K562 (cell line): Measurements from ENCODE around the gene STX1A. TPM values are rescaled to one million over a fixed set of nuclear protein-coding genes. Genes with fewer than 3 reads are reported as not detected.

Experiments used
- BHLHE40 ChIP-seq: IDR thresholded peaks from 2 replicates; pipeline ENCODE4 v1.6.1; 2011; ENCODE audit warnings: low read length, improper control_type of control experiment
- CTCF ChIP-seq, 3 experiments: IDR thresholded peaks in 2 of 3; conservative IDR thresholded peaks in 1 of 3; 2 replicates each; pipeline ENCODE4 v1.5.1; 2011 to 2012; ENCODE audit warnings: low read length in 3 of 3, mild to moderate bottlenecking in 3 of 3, control low read depth in 2 of 3, improper control_type of control experiment in 1 of 3, inconsistent platforms in 1 of 3, low read depth in 1 of 3, mixed read lengths in 1 of 3, moderate library complexity in 1 of 3; ENCODE audit not compliant: insufficient read depth in 2 of 3
- FIP1L1 ChIP-seq: fragments of 200-400 bp; formaldehyde crosslinking; IDR thresholded peaks from 2 replicates; pipeline ENCODE4 v1.6.1; 2018; ENCODE audit warnings: mild to moderate bottlenecking, low read depth, low read length; ENCODE audit not compliant: poor library complexity, severe bottlenecking
- FOXA3 ChIP-seq, 2 experiments: fragments of 450-650 bp in 1 of 2; sonication (generic) in 1 of 2; formaldehyde crosslinking; IDR thresholded peaks in 1 of 2; conservative IDR thresholded peaks in 1 of 2; 2 replicates each; pipeline versions ENCODE4 v1.4.0 to v1.8.0; 2020 to 2022; ENCODE audit warnings: mild to moderate bottlenecking in 2 of 2, missing genetic modification reagents in 1 of 2
- MTF1 ChIP-seq: fragments of 250-450 bp; sonication (Bioruptor Pico); IDR thresholded peaks from 2 replicates; pipeline ENCODE4 v1.9.0; 2021; ENCODE audit warnings: moderate library complexity, mild to moderate bottlenecking, inconsistent platforms, borderline replicate concordance
- NFIX ChIP-seq: fragments of 250-450 bp; sonication (Bioruptor Pico); IDR thresholded peaks from 2 replicates; pipeline ENCODE4 v1.4.0; 2020; ENCODE audit warnings: low read depth, mild to moderate bottlenecking, moderate library complexity
- POLR2A ChIP-seq: fragments of 450-650 bp; conservative IDR thresholded peaks from 2 replicates; pipeline ENCODE4 v1.6.1; 2016
- RBM14 ChIP-seq: fragments of 200-400 bp; formaldehyde crosslinking; IDR thresholded peaks from 2 replicates; pipeline ENCODE4 v1.6.1; 2018; ENCODE audit warnings: low read depth, mild to moderate bottlenecking, low read length, moderate library complexity, borderline replicate concordance; ENCODE audit not compliant: insufficient read depth
- RFX7 ChIP-seq: fragments of 250-450 bp; sonication (Bioruptor Pico); IDR thresholded peaks from 2 replicates; pipeline ENCODE4 v1.5.1; 2021; ENCODE audit warnings: mild to moderate bottlenecking
- RUNX1 ChIP-seq: sonication (generic); IDR thresholded peaks from 2 replicates; pipeline ENCODE4 v1.6.1; 2016; ENCODE audit warnings: antibody characterized with exemption, low read depth
- SUPT5H ChIP-seq: fragments of 450-650 bp; IDR thresholded peaks from 2 replicates; pipeline ENCODE4 v1.6.1; 2016
- ZNF253 ChIP-seq: fragments of 250-450 bp; sonication (Bioruptor Pico); conservative IDR thresholded peaks from 2 replicates; pipeline ENCODE4 v1.6.1; 2021; ENCODE audit warnings: mild to moderate bottlenecking
- ZNF263 ChIP-seq: sonication (generic); formaldehyde crosslinking; IDR thresholded peaks from 2 replicates; pipeline ENCODE4 v1.8.0; 2022; ENCODE audit warnings: mild to moderate bottlenecking, missing genetic modification reagents, borderline replicate concordance
- ZNF324 ChIP-seq: fragments of 250-450 bp; sonication (Bioruptor Pico); IDR thresholded peaks from 2 replicates; pipeline ENCODE4 v1.4.0; 2020; ENCODE audit warnings: mild to moderate bottlenecking
- ZNF436 ChIP-seq: fragments of 250-450, 450-650 bp; sonication (Bioruptor Pico); formaldehyde crosslinking; IDR thresholded peaks from 2 replicates; pipeline ENCODE4 v1.7.0; 2020; ENCODE audit warnings: mild to moderate bottlenecking
- ZNF699 ChIP-seq: fragments of 250-450 bp; sonication (Bioruptor Pico); IDR thresholded peaks from 2 replicates; pipeline ENCODE4 v1.8.0; 2021; ENCODE audit warnings: mild to moderate bottlenecking, moderate library complexity; ENCODE audit not compliant: insufficient replicate concordance
- ZNF79 ChIP-seq: fragments of 250-450 bp; sonication (Bioruptor Pico); IDR thresholded peaks from 2 replicates; pipeline ENCODE4 v1.4.0; 2020; ENCODE audit warnings: low read depth, mild to moderate bottlenecking, moderate library complexity
- polyA plus RNA-seq, 8 experiments: library from polyadenylated mRNA; depleted of rRNA in 4 of 8; stranded (reverse) in 5 of 8; unstranded in 3 of 8; fragments of >200 nt; fragmentation: Nextera tagmentation in 2 of 8; fragmentation: Illumina TruSeq in 1 of 8; extraction: Ambion mirVana in 2 of 8; extraction: Trizol in 1 of 8; gene quantifications; 2 replicates each; pipeline versions ENCODE4 v1.2.1 to v1.2.3, GENCODE V29; 2011 to 2014; ENCODE audit warnings: inconsistent platforms in 1 of 8, missing spikeins in 1 of 8
- total RNA-seq, 7 experiments: library from RNA; depleted of rRNA in 6 of 7; stranded (reverse); fragments of >200 nt in 6 of 7; fragmentation: Illumina TruSeq in 2 of 7; extraction: Trizol in 2 of 7; gene quantifications; 2 replicates each; pipeline versions ENCODE4 v1.2.1 to v1.2.3, GENCODE V29; 2011 to 2021; ENCODE audit warnings: low replicate concordance in 1 of 7
- TF ChIP-seq, protein P1 (sequence below): fragments of 250-450 bp; sonication (Bioruptor Pico); IDR thresholded peaks from 2 replicates; pipeline ENCODE4 v1.4.0; 2020
- TF ChIP-seq, protein P2 (sequence below), 2 experiments: IDR thresholded peaks; 2 replicates each; pipeline ENCODE4 v1.6.1; 2012; ENCODE audit warnings: improper control_type of control experiment in 2 of 2, low read depth in 2 of 2, low read length in 2 of 2, borderline replicate concordance in 1 of 2
- TF ChIP-seq, protein P3 (sequence below): sonication (generic); formaldehyde crosslinking; IDR thresholded peaks from 2 replicates; pipeline ENCODE4 v1.8.0; 2022; ENCODE audit warnings: missing genetic modification reagents, mild to moderate bottlenecking, borderline replicate concordance

Gene STX1A
- total and polyA plus RNA-seq, 9 of the 15 experiments (the other 6 are each of a cell fraction or from before 2014, with no cell fraction given), result 0.04 to 15.1 (median 6.3) TPM

- TF ChIP-seq FIP1L1 (no peak), SUPT5H (no peak), ZNF263 (CRISPR knock-in tag) (no peak), FOXA3 (CRISPR knock-in tag; conservative IDR thresholded peaks at IDR 0.05 in 1 of 2, IDR thresholded peaks at IDR 0.05 in 1 of 2) (no peak), ZNF436 (CRISPR knock-in tag) (no peak), POLR2A (peak; percentile 64), RFX7 (CRISPR knock-in tag) (no peak), RUNX1 (no peak), ZNF699 (no peak), CTCF (IDR thresholded peaks at IDR 0.05 in 2 of 3, conservative IDR thresholded peaks at IDR 0.05 in 1 of 3; ENCODE audit: insufficient read depth in 2 of 3, low read depth in 1 of 3, low read length in 3 of 3) (0 out of 6 replicates have a peak, but pooled peaks of 1 of the 3 experiments have one; percentile 15), MTF1 (CRISPR knock-in tag) (no peak), BHLHE40 (no peak), NFIX (CRISPR knock-in tag) (no peak), RBM14 (no peak), ZNF324 (CRISPR knock-in tag) (no peak), ZNF79 (CRISPR knock-in tag) (no peak), ZNF253 (no peak)
- TF ChIP-seq, protein P1, sequence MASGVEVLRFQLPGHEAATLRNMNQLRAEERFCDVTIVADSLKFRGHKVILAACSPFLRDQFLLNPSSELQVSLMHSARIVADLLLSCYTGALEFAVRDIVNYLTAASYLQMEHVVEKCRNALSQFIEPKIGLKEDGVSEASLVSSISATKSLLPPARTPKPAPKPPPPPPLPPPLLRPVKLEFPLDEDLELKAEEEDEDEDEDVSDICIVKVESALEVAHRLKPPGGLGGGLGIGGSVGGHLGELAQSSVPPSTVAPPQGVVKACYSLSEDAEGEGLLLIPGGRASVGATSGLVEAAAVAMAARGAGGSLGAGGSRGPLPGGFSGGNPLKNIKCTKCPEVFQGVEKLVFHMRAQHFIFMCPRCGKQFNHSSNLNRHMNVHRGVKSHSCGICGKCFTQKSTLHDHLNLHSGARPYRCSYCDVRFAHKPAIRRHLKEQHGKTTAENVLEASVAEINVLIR (CRISPR knock-in tag), result no peak
- TF ChIP-seq, protein P2, sequence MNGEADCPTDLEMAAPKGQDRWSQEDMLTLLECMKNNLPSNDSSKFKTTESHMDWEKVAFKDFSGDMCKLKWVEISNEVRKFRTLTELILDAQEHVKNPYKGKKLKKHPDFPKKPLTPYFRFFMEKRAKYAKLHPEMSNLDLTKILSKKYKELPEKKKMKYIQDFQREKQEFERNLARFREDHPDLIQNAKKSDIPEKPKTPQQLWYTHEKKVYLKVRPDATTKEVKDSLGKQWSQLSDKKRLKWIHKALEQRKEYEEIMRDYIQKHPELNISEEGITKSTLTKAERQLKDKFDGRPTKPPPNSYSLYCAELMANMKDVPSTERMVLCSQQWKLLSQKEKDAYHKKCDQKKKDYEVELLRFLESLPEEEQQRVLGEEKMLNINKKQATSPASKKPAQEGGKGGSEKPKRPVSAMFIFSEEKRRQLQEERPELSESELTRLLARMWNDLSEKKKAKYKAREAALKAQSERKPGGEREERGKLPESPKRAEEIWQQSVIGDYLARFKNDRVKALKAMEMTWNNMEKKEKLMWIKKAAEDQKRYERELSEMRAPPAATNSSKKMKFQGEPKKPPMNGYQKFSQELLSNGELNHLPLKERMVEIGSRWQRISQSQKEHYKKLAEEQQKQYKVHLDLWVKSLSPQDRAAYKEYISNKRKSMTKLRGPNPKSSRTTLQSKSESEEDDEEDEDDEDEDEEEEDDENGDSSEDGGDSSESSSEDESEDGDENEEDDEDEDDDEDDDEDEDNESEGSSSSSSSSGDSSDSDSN (IDR thresholded peaks at IDR 0.05; ENCODE audit: borderline replicate concordance in 1 of 2, low read depth in 2 of 2, low read length in 2 of 2), result no peak
- TF ChIP-seq, protein P3, sequence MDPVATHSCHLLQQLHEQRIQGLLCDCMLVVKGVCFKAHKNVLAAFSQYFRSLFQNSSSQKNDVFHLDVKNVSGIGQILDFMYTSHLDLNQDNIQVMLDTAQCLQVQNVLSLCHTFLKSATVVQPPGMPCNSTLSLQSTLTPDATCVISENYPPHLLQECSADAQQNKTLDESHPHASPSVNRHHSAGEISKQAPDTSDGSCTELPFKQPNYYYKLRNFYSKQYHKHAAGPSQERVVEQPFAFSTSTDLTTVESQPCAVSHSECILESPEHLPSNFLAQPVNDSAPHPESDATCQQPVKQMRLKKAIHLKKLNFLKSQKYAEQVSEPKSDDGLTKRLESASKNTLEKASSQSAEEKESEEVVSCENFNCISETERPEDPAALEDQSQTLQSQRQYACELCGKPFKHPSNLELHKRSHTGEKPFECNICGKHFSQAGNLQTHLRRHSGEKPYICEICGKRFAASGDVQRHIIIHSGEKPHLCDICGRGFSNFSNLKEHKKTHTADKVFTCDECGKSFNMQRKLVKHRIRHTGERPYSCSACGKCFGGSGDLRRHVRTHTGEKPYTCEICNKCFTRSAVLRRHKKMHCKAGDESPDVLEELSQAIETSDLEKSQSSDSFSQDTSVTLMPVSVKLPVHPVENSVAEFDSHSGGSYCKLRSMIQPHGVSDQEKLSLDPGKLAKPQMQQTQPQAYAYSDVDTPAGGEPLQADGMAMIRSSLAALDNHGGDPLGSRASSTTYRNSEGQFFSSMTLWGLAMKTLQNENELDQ (CRISPR knock-in tag), result no peak
Observed at GRCh38 chr7:73699370-73700068, 19.9 kb downstream of the STX1A start (continued).
